Endodermal cell (in vitro differentiated cells): ENCODE data around the gene PRR7. TPM values are rescaled to one million over a fixed set of nuclear protein-coding genes. Genes with fewer than 3 reads are reported as not detected.

Experiments used
- DNase-seq: peaks from one replicate; pipeline ENCODE4 v3.0.0-alpha.2; 2017
- H3K27ac ChIP-seq: 2 replicates; pipeline ENCODE4 v1.5.1; 2013; ENCODE audit warnings: mild to moderate bottlenecking, low read depth, low read length, moderate library complexity
- H3K27me3 ChIP-seq: 2 replicates; pipeline ENCODE4 v1.6.1; 2013; ENCODE audit warnings: mild to moderate bottlenecking, low read length, moderate library complexity; ENCODE audit not compliant: insufficient read depth, control insufficient read depth, poor library complexity, severe bottlenecking
- H3K36me3 ChIP-seq: 2 replicates; pipeline ENCODE4 v1.7.0; 2013; ENCODE audit warnings: mild to moderate bottlenecking, low read length, moderate library complexity; ENCODE audit not compliant: control insufficient read depth, insufficient read depth
- H3K4me1 ChIP-seq: one replicate; pipeline ENCODE4 v1.7.0; 2013; ENCODE audit warnings: low read length; ENCODE audit not compliant: control insufficient read depth, insufficient read depth
- H3K4me3 ChIP-seq: 2 replicates; pipeline ENCODE4 v1.5.1; 2013; ENCODE audit warnings: mild to moderate bottlenecking, low read length, moderate library complexity
- H3K9ac ChIP-seq: 2 replicates; pipeline ENCODE4 v1.6.1; 2013; ENCODE audit warnings: mild to moderate bottlenecking, low read length, moderate library complexity; ENCODE audit not compliant: poor library complexity, severe bottlenecking; ENCODE audit errors: extremely low read depth
- H3K9me3 ChIP-seq: 2 replicates; pipeline ENCODE4 v1.6.1; 2013; ENCODE audit warnings: mild to moderate bottlenecking, low read length, moderate library complexity; ENCODE audit not compliant: control insufficient read depth
- H3K27ac Mint-ChIP-seq: 2 replicates; pipeline ENCODE4 v1.8.0; 2020; ENCODE audit warnings: mixed read lengths
- H3K27me3 Mint-ChIP-seq: 2 replicates; pipeline ENCODE4 v1.8.0; 2021; ENCODE audit warnings: mild to moderate bottlenecking, mixed read lengths; ENCODE audit not compliant: insufficient read depth
- H3K36me3 Mint-ChIP-seq: 2 replicates; pipeline ENCODE4 v1.8.0; 2020; ENCODE audit warnings: low read depth, mixed read lengths
- H3K4me1 Mint-ChIP-seq: 2 replicates; pipeline ENCODE4 v1.8.0; 2020; ENCODE audit warnings: mixed read lengths
- H3K4me3 Mint-ChIP-seq: 2 replicates; pipeline ENCODE4 v1.8.0; 2020; ENCODE audit warnings: mild to moderate bottlenecking, moderate library complexity, mixed read lengths
- H3K9me3 Mint-ChIP-seq: 2 replicates; pipeline ENCODE4 v1.8.0; 2020; ENCODE audit warnings: mild to moderate bottlenecking, mixed read lengths
- WGBS, 2 experiments: methylation state at CpG; one replicate each; pipeline versions ENCODE4 v1.1.5 to v1.1.7; 2013; ENCODE audit warnings: missing lambda C conversion rate in 2 of 2, mixed read lengths in 1 of 2; ENCODE audit not compliant: insufficient coverage in 1 of 2, insufficient read length in 1 of 2; 5-methylcytosine and 5-hydroxymethylcytosine counted together
- total RNA-seq, 2 donors: library from RNA; stranded (reverse); fragmentation: NEBNext Ultra II Directional in 1 of 2; extraction: Animal tissue kit (Norgen Biotek cat#: 25700) in 1 of 2; gene quantifications; 2 replicates in 1 of 2; 3 replicates in 1 of 2; pipeline ENCODE4 v1.2.1, GENCODE V29; 2021
- TF ChIP-seq, protein P1 (sequence below): fragments of 200-600 bp; sonication (generic); conservative IDR thresholded peaks from 2 replicates; pipeline ENCODE4 v1.5.0; 2021; ENCODE audit warnings: antibody characterized with exemption, mild to moderate bottlenecking

Gene PRR7
- total RNA-seq, 2 donors from 2014 or later, result 4.7 to 8.0 TPM

- H3K4me1 ChIP-seq, result no peaks in the 10 kb centered on the region
- TF ChIP-seq, protein P1, sequence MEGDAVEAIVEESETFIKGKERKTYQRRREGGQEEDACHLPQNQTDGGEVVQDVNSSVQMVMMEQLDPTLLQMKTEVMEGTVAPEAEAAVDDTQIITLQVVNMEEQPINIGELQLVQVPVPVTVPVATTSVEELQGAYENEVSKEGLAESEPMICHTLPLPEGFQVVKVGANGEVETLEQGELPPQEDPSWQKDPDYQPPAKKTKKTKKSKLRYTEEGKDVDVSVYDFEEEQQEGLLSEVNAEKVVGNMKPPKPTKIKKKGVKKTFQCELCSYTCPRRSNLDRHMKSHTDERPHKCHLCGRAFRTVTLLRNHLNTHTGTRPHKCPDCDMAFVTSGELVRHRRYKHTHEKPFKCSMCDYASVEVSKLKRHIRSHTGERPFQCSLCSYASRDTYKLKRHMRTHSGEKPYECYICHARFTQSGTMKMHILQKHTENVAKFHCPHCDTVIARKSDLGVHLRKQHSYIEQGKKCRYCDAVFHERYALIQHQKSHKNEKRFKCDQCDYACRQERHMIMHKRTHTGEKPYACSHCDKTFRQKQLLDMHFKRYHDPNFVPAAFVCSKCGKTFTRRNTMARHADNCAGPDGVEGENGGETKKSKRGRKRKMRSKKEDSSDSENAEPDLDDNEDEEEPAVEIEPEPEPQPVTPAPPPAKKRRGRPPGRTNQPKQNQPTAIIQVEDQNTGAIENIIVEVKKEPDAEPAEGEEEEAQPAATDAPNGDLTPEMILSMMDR, result no peak
- H3K27ac ChIP-seq, result no peak overlapping the region
- no peaks in the 10 kb centered on the region for H3K27me3 ChIP-seq
- Mint-ChIP-seq H3K36me3 (peaks cover 29% of the 10 kb centered on the region), H3K4me1 (peaks cover 5% of the 10 kb centered on the region), H3K27ac (no peak overlapping the region), H3K4me3 (no peak overlapping the region), H3K27me3 (no peaks in the 10 kb centered on the region), H3K9me3 (no peaks in the 10 kb centered on the region)
- no peaks in the 10 kb centered on the region for H3K9me3 ChIP-seq
- H3K4me3 ChIP-seq, result no peak overlapping the region
- no peak for DNase-seq
- no peak overlapping the region for H3K9ac ChIP-seq
- H3K36me3 ChIP-seq, result peaks cover 27% of the 10 kb centered on the region
- 94 to 95% methylated on average over 15 to 18 of the region's 18 CpGs for WGBS, 2 experiments
These were observed 14.3 kb upstream of the PRR7 start for GRCh38 chr5:177432143-177432838.

- TF ChIP-seq, protein P1, result no peak
- H3K36me3 Mint-ChIP-seq, result peaks cover 37% of the 10 kb centered on the region
- H3K4me3 ChIP-seq, result no peak overlapping the region
- no peaks in the 10 kb centered on the region for H3K4me1 ChIP-seq
- H3K36me3 ChIP-seq, result peaks cover 31% of the 10 kb centered on the region
- no peak overlapping the region for H3K27ac Mint-ChIP-seq
- H3K27me3 ChIP-seq, result no peaks in the 10 kb centered on the region
- no peaks in the 10 kb centered on the region for H3K9me3 Mint-ChIP-seq
- no peak overlapping the region for H3K4me3 Mint-ChIP-seq
- no peaks in the 10 kb centered on the region for H3K4me1 Mint-ChIP-seq
- DNase-seq, result no peak
- 89 to 96% methylated on average over 14 to 25 of the region's 25 CpGs for WGBS, 2 experiments
- no peak overlapping the region for H3K9ac ChIP-seq
- H3K27me3 Mint-ChIP-seq, result no peaks in the 10 kb centered on the region
- no peaks in the 10 kb centered on the region for H3K9me3 ChIP-seq
- no peak overlapping the region for H3K27ac ChIP-seq
These were observed 13.6 kb upstream of the PRR7 start for GRCh38 chr5:177432839-177433657.

GRCh38 chr5:177433658-177434217 lies 12.9 kb upstream of the PRR7 start:
- TF ChIP-seq, protein P1, result no peak
- Histone ChIP-seq H3K4me1 (no peaks in the 10 kb centered on the region), H3K9me3 (no peaks in the 10 kb centered on the region), H3K9ac (no peak overlapping the region), H3K27me3 (no peaks in the 10 kb centered on the region), H3K4me3 (no peak overlapping the region), H3K27ac (no peak overlapping the region), H3K36me3 (peaks cover 37% of the 10 kb centered on the region)
- Mint-ChIP-seq H3K4me3 (no peak overlapping the region), H3K9me3 (no peaks in the 10 kb centered on the region), H3K27me3 (no peaks in the 10 kb centered on the region), H3K27ac (no peak overlapping the region), H3K36me3 (peaks cover 44% of the 10 kb centered on the region), H3K4me1 (no peaks in the 10 kb centered on the region)
- WGBS, 2 experiments, result 93 to 97% methylated on average over 21 to 29 of the region's 29 CpGs
- no peak for DNase-seq
